HepG2 (cell line): ENCODE data around the gene MRPL58. TPM values are rescaled to one million over a fixed set of nuclear protein-coding genes. Genes with fewer than 3 reads are reported as not detected.

Experiments
- ATAC-seq: fragments of 200-7000 bp; cut with Tn5 transposase; 3 replicates; pipeline ENCODE4 v1.9.1; 2020; ENCODE audit warnings: mild to moderate bottlenecking, moderate library complexity
- BruUV-seq: library from RNA; stranded (reverse); fragments of 400-500 nt; replicated peaks from 2 replicates; lab custom pipeline; 2021; lab: Mats Ljungman, UMichigan
- CTCF ChIA-PET: fragments of 300-600 bp; formaldehyde crosslinking; extraction: SDS; loops from one replicate; lab custom pipeline; 2021; ENCODE audit warnings: low total read pairs, inconsistent platforms, low intra/inter-chr PET ratio; lab: Yijun Ruan, JAX
- POLR2A ChIA-PET: fragments of 350-600 bp; sonication (Branson Sonifier 250); formaldehyde crosslinking; loops from one replicate; lab custom pipeline; 2020; ENCODE audit warnings: antibody characterized with exemption, inconsistent platforms; lab: Yijun Ruan, JAX
- DNase-seq: peaks from one replicate; pipeline ENCODE4 v3.0.0-alpha.2; 2015; ENCODE audit warnings: low spot score
- FAIRE-seq: peaks from 3 replicates; lab custom pipeline; 2011; peaks lifted over from hg19 to GRCh38; lab: Jason Lieb, UNC
- H2AFZ ChIP-seq: one replicate; pipeline ENCODE4 v1.6.1; 2011; ENCODE audit warnings: low read length, inconsistent platforms
- H3K27ac ChIP-seq: fragments of 300-600 bp; 3 replicates; pipeline ENCODE4 v1.8.0; 2011; ENCODE audit warnings: mixed run types, mild to moderate bottlenecking, mixed read lengths, low read length, inconsistent platforms; ENCODE audit not compliant: insufficient read depth; ENCODE audit errors: extremely low read length
- H3K27me3 ChIP-seq, 2 experiments: fragments of 200-600 bp in 1 of 2; 2 replicates in 1 of 2; 3 replicates in 1 of 2; pipeline versions ENCODE4 v1.6.0 to v1.8.0; 2011; ENCODE audit warnings: low read length in 2 of 2, mild to moderate bottlenecking in 2 of 2, moderate library complexity in 2 of 2, inconsistent platforms in 1 of 2; ENCODE audit not compliant: insufficient read depth in 2 of 2, control insufficient read depth in 1 of 2
- H3K36me3 ChIP-seq, 2 experiments: fragments of 200-600 bp in 1 of 2; replicated peaks in 1 of 2; 2 replicates in 1 of 2; 3 replicates in 1 of 2; pipeline versions ENCODE4 v1.5.1 to v1.8.0; 2011; ENCODE audit warnings: low read length in 2 of 2, inconsistent platforms in 1 of 2; ENCODE audit not compliant: insufficient read depth in 2 of 2, control insufficient read depth in 1 of 2
- H3K4me1 ChIP-seq: 2 replicates; pipeline ENCODE4 v1.5.1; 2012; ENCODE audit warnings: low read length, inconsistent platforms; ENCODE audit not compliant: insufficient read depth
- H3K4me2 ChIP-seq: 2 replicates; pipeline ENCODE4 v1.6.0; 2011; ENCODE audit warnings: low read depth, low read length, inconsistent platforms
- H3K4me3 ChIP-seq, 3 experiments: fragments of 200-600 bp in 1 of 3; sonication (generic), shearing (Covaris generic) in 1 of 3; replicated peaks in 1 of 3; 2 replicates each; pipeline ENCODE4 v1.5.1; 2011 to 2016; ENCODE audit warnings: low read length in 3 of 3, inconsistent platforms in 2 of 3, low read depth in 2 of 3, mild to moderate bottlenecking in 2 of 3, control low read depth in 1 of 3, mixed read lengths in 1 of 3; ENCODE audit not compliant: insufficient read depth in 1 of 3
- H3K79me2 ChIP-seq: one replicate; pipeline ENCODE4 v1.6.1; 2011; ENCODE audit warnings: low read length, inconsistent platforms; ENCODE audit not compliant: insufficient read depth
- H3K9ac ChIP-seq: 2 replicates; pipeline ENCODE4 v1.6.0; 2011; ENCODE audit warnings: mild to moderate bottlenecking, low read depth, low read length, inconsistent platforms; ENCODE audit not compliant: insufficient read depth
- H3K9me3 ChIP-seq: 2 replicates; pipeline ENCODE4 v1.5.1; 2012; ENCODE audit warnings: mild to moderate bottlenecking, low read length
- H4K20me1 ChIP-seq: 2 replicates; pipeline ENCODE4 v1.6.0; 2011; ENCODE audit warnings: inconsistent platforms, mild to moderate bottlenecking, low read length, moderate library complexity; ENCODE audit not compliant: insufficient read depth
- ETS1 ChIP-seq: sonication (generic); formaldehyde crosslinking; IDR thresholded peaks from 2 replicates; pipeline ENCODE4 v1.4.0; 2020; ENCODE audit warnings: missing genetic modification reagents
- FOXK1 ChIP-seq: sonication (generic); formaldehyde crosslinking; IDR thresholded peaks from 2 replicates; pipeline ENCODE4 v1.4.0; 2020; ENCODE audit warnings: low read depth, missing genetic modification reagents, borderline replicate concordance
- GPN1 ChIP-seq: sonication (generic); formaldehyde crosslinking; IDR thresholded peaks from 2 replicates; pipeline ENCODE4 v1.5.1; 2020; ENCODE audit warnings: missing genetic modification reagents, borderline replicate concordance
- GRHL1 ChIP-seq: sonication (generic); formaldehyde crosslinking; conservative IDR thresholded peaks from 2 replicates; pipeline ENCODE4 v1.8.0; 2022; ENCODE audit warnings: missing genetic modification reagents
- HOXA9 ChIP-seq: sonication (generic); formaldehyde crosslinking; IDR thresholded peaks from 2 replicates; pipeline ENCODE4 v1.8.1; 2022; ENCODE audit warnings: missing genetic modification reagents, mild to moderate bottlenecking, moderate library complexity, borderline replicate concordance
- JARID2 ChIP-seq: sonication (generic); formaldehyde crosslinking; IDR thresholded peaks from 2 replicates; pipeline ENCODE4 v1.8.1; 2023; ENCODE audit warnings: missing genetic modification reagents, inconsistent platforms; ENCODE audit not compliant: insufficient replicate concordance
- PAX8 ChIP-seq: sonication (generic); formaldehyde crosslinking; IDR thresholded peaks from 2 replicates; pipeline ENCODE4 v1.8.0; 2022; ENCODE audit warnings: mild to moderate bottlenecking, missing genetic modification reagents, borderline replicate concordance
- RELA ChIP-seq: sonication (generic); formaldehyde crosslinking; IDR thresholded peaks from 2 replicates; pipeline ENCODE4 v1.4.0; 2020; ENCODE audit warnings: missing genetic modification reagents
- SP140L ChIP-seq: sonication (generic); formaldehyde crosslinking; IDR thresholded peaks from 2 replicates; pipeline ENCODE4 v1.4.0; 2020; ENCODE audit warnings: missing genetic modification reagents, borderline replicate concordance
- ZFP36L1 ChIP-seq: sonication (generic); formaldehyde crosslinking; IDR thresholded peaks from 2 replicates; pipeline ENCODE4 v1.8.0; 2022; ENCODE audit warnings: mild to moderate bottlenecking, missing genetic modification reagents, moderate library complexity
- ZFX ChIP-seq: sonication (generic); formaldehyde crosslinking; IDR thresholded peaks from 2 replicates; pipeline ENCODE4 v1.4.0; 2020; ENCODE audit warnings: mild to moderate bottlenecking, low read depth, missing genetic modification reagents, moderate library complexity
- ZNF143 ChIP-seq: sonication (generic); formaldehyde crosslinking; IDR thresholded peaks from 2 replicates; pipeline ENCODE4 v1.4.0; 2020; ENCODE audit warnings: missing genetic modification reagents
- ZNF253 ChIP-seq: sonication (generic); formaldehyde crosslinking; IDR thresholded peaks from 2 replicates; pipeline ENCODE4 v1.8.0; 2022; ENCODE audit warnings: mild to moderate bottlenecking, missing genetic modification reagents, borderline replicate concordance
- ZNF570 ChIP-seq: sonication (generic); formaldehyde crosslinking; IDR thresholded peaks from 2 replicates; pipeline ENCODE4 v1.4.0; 2020; ENCODE audit warnings: mild to moderate bottlenecking, missing genetic modification reagents, borderline replicate concordance
- ZNF597 ChIP-seq: sonication (generic); formaldehyde crosslinking; IDR thresholded peaks from 2 replicates; pipeline ENCODE4 v1.5.0; 2020; ENCODE audit warnings: missing genetic modification reagents
- ZNF749 ChIP-seq: sonication (generic); formaldehyde crosslinking; IDR thresholded peaks from 2 replicates; pipeline ENCODE4 v1.8.0; 2022; ENCODE audit warnings: mild to moderate bottlenecking, missing genetic modification reagents, moderate library complexity, borderline replicate concordance
- ZNF773 ChIP-seq: sonication (generic); formaldehyde crosslinking; IDR thresholded peaks from 2 replicates; pipeline ENCODE4 v1.4.0; 2020; ENCODE audit warnings: missing genetic modification reagents, borderline replicate concordance
- ZNF777 ChIP-seq: sonication (generic); formaldehyde crosslinking; IDR thresholded peaks from 2 replicates; pipeline ENCODE4 v1.4.0; 2020; ENCODE audit warnings: missing genetic modification reagents
- ZSCAN25 ChIP-seq: sonication (generic); formaldehyde crosslinking; IDR thresholded peaks from 2 replicates; pipeline ENCODE4 v1.8.0; 2022; ENCODE audit warnings: mild to moderate bottlenecking, missing genetic modification reagents
- WGBS: methylation state at CpG from one replicate; pipeline ENCODE4 v1.1.6; 2017; ENCODE audit warnings: low lambda C conversion rate; 5-methylcytosine and 5-hydroxymethylcytosine counted together
- in situ Hi-C: cut with HindIII; loops from 2 replicates; pipeline ENCODE4 v1.10.0; 2017; ENCODE audit warnings: low pct_unique_long_range_greater_than_20kb; ENCODE audit not compliant: extremely low pct_ligation_motif_present
- intact Hi-C: fragments of 100-400 bp; cut with micrococcal nuclease; formaldehyde crosslinking; loops from one replicate; pipeline ENCODE4 v1.10.0; 2022; ENCODE audit not compliant: unreplicated experiment
- polyA plus RNA-seq, 8 experiments: library from polyadenylated mRNA; depleted of rRNA in 3 of 8; stranded (reverse) in 7 of 8; unstranded in 1 of 8; fragments of >200 nt; fragmentation: Illumina TruSeq in 4 of 8; extraction: Trizol in 4 of 8; gene quantifications; 2 replicates each; pipeline versions ENCODE4 v1.2.1 to v1.2.3, GENCODE V29; 2011 to 2016; ENCODE audit warnings: low read depth in 4 of 8, missing spikeins in 1 of 8, mixed read lengths in 1 of 8; ENCODE audit not compliant: insufficient read depth in 1 of 8
- total RNA-seq, 5 experiments: library from RNA; depleted of rRNA; stranded (reverse); fragments of >200 nt; fragmentation: Illumina TruSeq; extraction: Trizol; gene quantifications; 2 replicates each; pipeline ENCODE4 v1.2.3, GENCODE V29; 2016; ENCODE audit warnings: low read depth in 1 of 5

Gene MRPL58
- total and polyA plus RNA-seq, 2 of the 13 experiments (the other 11 are each of a cell fraction or from before 2014, with no cell fraction given) = 44.9 to 68.9 TPM

- FAIRE-seq (no peak), ATAC-seq (no peak), DNase-seq (no peak)
- Histone ChIP-seq H2AFZ (no peak overlapping the region), H3K9ac (no peak overlapping the region), H3K9me3 (no peaks in the 10 kb centered on the region), H3K27me3 (no peaks in the 10 kb centered on the region; a peak in 1 of 5 replicates), H3K4me3 (no peak overlapping the region), H3K79me2 (peaks cover 16% of the 10 kb centered on the region), H3K4me2 (no peak overlapping the region), H3K4me1 (peaks cover 34% of the 10 kb centered on the region), H3K36me3 (peaks cover 17 to 40% of the 10 kb centered on the region in 2 experiments), H4K20me1 (no peaks in the 10 kb centered on the region; the same call in 1 of the 2 replicates), H3K27ac (no peak overlapping the region)
- POLR2A ChIA-PET = interaction anchor here (1.3 kb wide), 1 partner anchor 58 kb away, joined by 3 read pairs; the partner anchor contains the start of gene ARMC7
- CTCF ChIA-PET = no interaction called here
- TF ChIP-seq GRHL1 (no peak), FOXK1 (CRISPR knock-in tag) (no peak), JARID2 (CRISPR knock-in tag) (no peak), ZNF749 (CRISPR knock-in tag) (no peak), SP140L (no peak), GPN1 (CRISPR knock-in tag) (no peak), ZNF777 (CRISPR knock-in tag) (no peak), ZSCAN25 (CRISPR knock-in tag) (no peak), ZFP36L1 (CRISPR knock-in tag) (no peak), ZFX (CRISPR knock-in tag) (no peak), ZNF570 (CRISPR knock-in tag) (no peak), ETS1 (CRISPR knock-in tag) (no peak), ZNF773 (CRISPR knock-in tag) (no peak), PAX8 (CRISPR knock-in tag) (no peak), RELA (CRISPR knock-in tag) (no peak), HOXA9 (CRISPR knock-in tag) (no peak), ZNF143 (CRISPR knock-in tag) (no peak), ZNF253 (CRISPR knock-in tag) (no peak), ZNF597 (CRISPR knock-in tag) (no peak)
- WGBS = 97% methylated on average over 2 of the region's 2 CpGs
- no TSS peak for BruUV-seq
- in situ Hi-C loops = no loop called here
- intact Hi-C loops = no loop called here
Measured at GRCh38 chr17:75051941-75052340, 39.5 kb downstream of the MRPL58 start.
